Liver (tissue), 3 donors: ENCODE measurements around the gene CD8B.
"Not testable (repeated sequence)": the region's sequence is repeated elsewhere in the genome, so short reads cannot be mapped to it uniquely, and the experiment has no call there.

Experiments used
- CTCF ChIP-seq: fragments of 150-350 bp; IDR thresholded peaks from 2 replicates; pipeline ENCODE4 v1.5.1; 2017; ENCODE audit warnings: improper control_type of control experiment, low read depth, low read length; ENCODE audit not compliant: missing input control
- TAF1 ChIP-seq: conservative IDR thresholded peaks from 2 replicates; pipeline ENCODE4 v1.6.1; 2016; ENCODE audit warnings: antibody characterized with exemption, mild to moderate bottlenecking
- donor health status: healthy.
- donor health status: healthy.

GRCh38 chr2:86860573-86860972 is 1.1 kb downstream of the CD8B start:
- not testable (repeated sequence) for TF ChIP-seq TAF1, CTCF
